Mesendoderm (in vitro differentiated cells): ENCODE data around the gene SPIN1.
A peak's percentile ranks its signal among the peaks of the same experiment; 100 is the strongest.

ENCODE experiments used
- DNase-seq: peaks from one replicate; pipeline ENCODE4 v3.0.0; 2013
- H2AK5ac ChIP-seq: 2 replicates; pipeline ENCODE4 v1.6.1; 2013; ENCODE audit warnings: low read length, inconsistent platforms
- H2BK120ac ChIP-seq: 2 replicates; pipeline ENCODE4 v1.6.1; 2013; ENCODE audit warnings: low read depth, mild to moderate bottlenecking, low read length, moderate library complexity, mixed read lengths
- H2BK15ac ChIP-seq: replicated peaks from 2 replicates; pipeline ENCODE4 v1.6.1; 2013; ENCODE audit warnings: low read depth, mild to moderate bottlenecking, moderate library complexity
- H2BK5ac ChIP-seq: 2 replicates; pipeline ENCODE4 v1.6.1; 2013; ENCODE audit warnings: low read length, inconsistent platforms
- H3K18ac ChIP-seq: 2 replicates; pipeline ENCODE4 v1.6.1; 2013; ENCODE audit warnings: mild to moderate bottlenecking, low read length, mixed read lengths
- H3K23ac ChIP-seq: one replicate; pipeline ENCODE4 v1.6.1; 2013; ENCODE audit warnings: low read length
- H3K27ac ChIP-seq: 2 replicates; pipeline ENCODE4 v1.5.1; 2013; ENCODE audit warnings: low read depth, mild to moderate bottlenecking, inconsistent platforms, low read length, moderate library complexity
- H3K27me3 ChIP-seq: 2 replicates; pipeline ENCODE4 v1.6.1; 2013; ENCODE audit warnings: low read length, control low read depth, mild to moderate bottlenecking, inconsistent platforms; ENCODE audit not compliant: insufficient read depth, poor library complexity
- H3K36me3 ChIP-seq: 2 replicates; pipeline ENCODE4 v1.6.1; 2013; ENCODE audit warnings: low read length, inconsistent platforms; ENCODE audit not compliant: control insufficient read depth, insufficient read depth
- H3K4ac ChIP-seq: one replicate; pipeline ENCODE4 v1.6.1; 2013; ENCODE audit warnings: low read depth, mild to moderate bottlenecking, low read length, moderate library complexity
- H3K4me1 ChIP-seq: 2 replicates; pipeline ENCODE4 v1.6.1; 2013; ENCODE audit warnings: low read depth, low read length, inconsistent platforms; ENCODE audit not compliant: control insufficient read depth
- H3K4me2 ChIP-seq: 2 replicates; pipeline ENCODE4 v1.6.1; 2013; ENCODE audit warnings: low read length
- H3K4me3 ChIP-seq: 2 replicates; pipeline ENCODE4 v1.5.1; 2013; ENCODE audit warnings: mild to moderate bottlenecking, low read length
- H3K56ac ChIP-seq: one replicate; pipeline ENCODE4 v1.6.1; 2013; ENCODE audit warnings: low read length
- H3K79me1 ChIP-seq: 2 replicates; pipeline ENCODE4 v1.6.1; 2013; ENCODE audit warnings: low read length, inconsistent platforms
- H3K79me2 ChIP-seq: 2 replicates; pipeline ENCODE4 v1.6.1; 2013; ENCODE audit warnings: mild to moderate bottlenecking, low read length; ENCODE audit not compliant: control insufficient read depth, insufficient read depth
- H3K9ac ChIP-seq: 2 replicates; pipeline ENCODE4 v1.6.1; 2013; ENCODE audit warnings: low read length, inconsistent platforms
- H4K5ac ChIP-seq: one replicate; pipeline ENCODE4 v1.6.1; 2013; ENCODE audit warnings: low read length
- H4K8ac ChIP-seq: one replicate; pipeline ENCODE4 v1.6.1; 2013; ENCODE audit warnings: low read depth, mild to moderate bottlenecking, control low read depth, low read length, moderate library complexity
- WGBS: extraction: QIAGEN DNeasy Blood & Tissue Kit; methylation state at CpG from one replicate; pipeline ENCODE4 v1.1.7; 2013; ENCODE audit warnings: low lambda C conversion rate, missing lambda C conversion rate; ENCODE audit not compliant: insufficient coverage; ENCODE audit errors: extremely low coverage; 5-methylcytosine and 5-hydroxymethylcytosine counted together

The SPIN1 gene

DNA sequence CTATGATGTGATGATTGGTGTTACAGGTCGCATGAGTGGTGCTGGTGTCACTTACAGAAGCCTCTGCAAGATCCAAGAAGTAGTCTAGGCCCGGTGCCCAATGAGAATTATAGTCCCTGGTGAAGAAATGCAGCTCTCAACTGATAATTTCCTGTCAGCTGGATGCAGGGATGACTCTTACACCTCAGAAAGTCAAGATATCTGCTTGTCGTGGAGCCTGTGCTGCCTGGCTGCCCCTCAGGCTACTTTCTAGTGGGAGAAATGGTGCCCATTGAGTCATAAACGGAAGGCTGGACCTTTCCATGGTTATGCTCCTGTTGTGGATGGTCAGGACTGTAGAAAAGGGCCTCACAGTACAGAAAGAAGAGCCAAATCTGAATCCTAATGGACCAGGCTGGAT, 99.9 kb downstream of the SPIN1 start:
- Histone ChIP-seq H2BK15ac (no peak overlapping the region), H3K79me1 (no peaks in the 10 kb centered on the region), H3K4me2 (no peak overlapping the region), H3K79me2 (no peaks in the 10 kb centered on the region), H4K8ac (no peak overlapping the region), H3K9ac (no peak overlapping the region), H3K36me3 (no peaks in the 10 kb centered on the region), H3K27me3 (no peaks in the 10 kb centered on the region), H3K4me1 (no peaks in the 10 kb centered on the region), H3K56ac (no peak overlapping the region), H3K23ac (no peak overlapping the region), H3K4ac (no peak overlapping the region), H2BK5ac (no peak overlapping the region), H2BK120ac (no peak overlapping the region), H2AK5ac (no peak overlapping the region), H3K27ac (no peak overlapping the region), H3K18ac (no peak overlapping the region), H3K4me3 (no peak overlapping the region), H4K5ac (no peak overlapping the region)
- no peak for DNase-seq
- no CpG with 5 or more reads among the region's 4 CpGs for WGBS

DNA sequence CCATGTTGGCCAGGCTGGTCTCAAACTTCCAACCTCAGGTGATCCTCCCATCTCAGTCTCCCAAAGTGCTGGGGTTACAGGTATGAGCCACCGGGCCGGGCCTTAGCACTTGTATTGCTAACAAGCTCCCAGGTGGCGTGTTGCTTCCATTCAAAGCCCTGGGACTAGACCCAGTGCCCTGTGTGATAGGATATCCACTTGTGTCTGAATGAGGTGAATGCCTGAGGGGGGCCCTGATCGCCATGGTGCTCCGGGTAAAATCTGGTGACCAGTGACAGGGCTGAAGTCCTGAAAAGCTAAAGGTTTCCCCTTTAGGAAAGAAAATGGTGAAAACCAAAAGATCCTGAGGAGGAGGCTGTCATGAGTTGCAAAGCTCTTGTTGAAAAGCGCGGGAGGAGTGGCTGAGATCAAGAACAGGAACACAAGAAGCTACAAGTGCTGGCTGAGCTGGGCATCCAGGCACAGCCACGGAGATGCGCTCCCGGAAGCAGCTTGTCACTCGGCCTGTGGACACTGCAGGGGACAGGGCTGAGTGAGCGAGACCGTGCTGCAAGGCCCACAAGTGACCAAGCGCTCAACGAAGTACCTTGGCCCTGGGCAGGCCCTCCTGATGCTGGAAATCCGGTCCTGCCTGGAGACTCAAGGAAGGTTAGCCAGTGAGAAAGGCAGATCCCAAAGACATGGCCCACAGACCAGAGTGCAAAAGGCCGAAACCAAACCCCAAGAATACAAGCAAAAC, 106.9 kb downstream of the SPIN1 start:
- H3K36me3 ChIP-seq = no peaks in the 10 kb centered on the region
- no peak overlapping the region for H2AK5ac ChIP-seq
- H3K4me2 ChIP-seq = no peak overlapping the region
- H4K5ac ChIP-seq = no peak overlapping the region
- H3K18ac ChIP-seq = no peak overlapping the region
- H3K4me3 ChIP-seq = no peak overlapping the region
- no peak overlapping the region for H2BK5ac ChIP-seq
- no peak overlapping the region for H3K4ac ChIP-seq
- DNase-seq = no peak
- WGBS = no CpG with 5 or more reads among the region's 17 CpGs
- no peak overlapping the region for H4K8ac ChIP-seq
- H2BK15ac ChIP-seq = no peak overlapping the region
- H2BK120ac ChIP-seq = no peak overlapping the region
- H3K56ac ChIP-seq = no peak overlapping the region
- no peaks in the 10 kb centered on the region for H3K27me3 ChIP-seq
- H3K79me2 ChIP-seq = no peaks in the 10 kb centered on the region
- H3K23ac ChIP-seq = no peak overlapping the region
- no peaks in the 10 kb centered on the region for H3K4me1 ChIP-seq
- H3K79me1 ChIP-seq = no peaks in the 10 kb centered on the region
- no peak overlapping the region for H3K9ac ChIP-seq
- no peak overlapping the region for H3K27ac ChIP-seq

DNA sequence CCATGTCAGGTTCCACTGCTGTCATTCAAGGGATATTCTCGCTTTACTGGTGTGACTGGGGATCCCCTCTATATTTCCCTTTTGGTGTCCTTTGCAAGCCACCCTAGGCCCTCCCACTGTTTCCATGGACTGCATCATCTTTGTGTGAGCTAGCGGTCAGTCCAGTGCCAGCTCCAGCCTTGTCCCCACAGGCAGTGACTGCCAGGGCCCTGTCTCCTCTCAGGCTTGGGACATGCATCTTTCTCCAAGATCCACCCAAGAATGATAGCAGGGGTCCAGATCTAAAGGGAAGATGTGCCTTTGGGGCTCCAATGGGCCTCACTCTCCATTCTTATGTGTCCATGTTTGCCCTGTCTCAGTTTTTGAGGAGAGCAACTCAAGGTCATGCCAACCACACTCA, 109.0 kb downstream of the SPIN1 start:
- Histone ChIP-seq H3K56ac (no peak overlapping the region), H2BK120ac (no peak overlapping the region), H3K4me1 (no peaks in the 10 kb centered on the region), H2BK15ac (no peak overlapping the region), H3K9ac (no peak overlapping the region), H3K36me3 (no peaks in the 10 kb centered on the region), H3K4me2 (no peak overlapping the region), H3K27me3 (no peaks in the 10 kb centered on the region), H3K27ac (no peak overlapping the region), H2AK5ac (no peak overlapping the region), H3K18ac (no peak overlapping the region), H3K4ac (no peak overlapping the region), H3K23ac (no peak overlapping the region), H3K4me3 (no peak overlapping the region), H2BK5ac (no peak overlapping the region), H3K79me2 (no peaks in the 10 kb centered on the region), H4K8ac (no peak overlapping the region), H4K5ac (no peak overlapping the region), H3K79me1 (no peaks in the 10 kb centered on the region)
- no peak for DNase-seq
- no CpG with 5 or more reads among the region's 2 CpGs for whole genome bisulfite sequencing

DNA sequence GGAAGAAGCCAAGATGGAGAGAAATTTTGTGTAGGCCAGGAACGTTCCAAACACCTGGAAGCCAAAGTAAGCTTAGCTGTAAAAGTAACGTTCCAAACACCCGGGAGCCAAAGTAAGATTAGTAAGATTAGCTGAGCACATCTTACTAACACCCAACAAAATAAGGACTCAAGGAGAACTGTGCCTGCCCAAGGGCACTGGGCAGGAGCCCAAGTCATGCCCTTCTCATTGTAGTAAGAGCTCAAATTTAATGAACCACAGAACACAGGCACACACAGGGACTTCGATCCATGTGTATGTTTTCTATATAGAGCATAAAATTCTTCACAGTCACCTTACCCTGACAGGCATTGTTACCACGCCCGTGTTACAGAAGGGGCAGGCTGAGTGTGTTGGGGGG, 110.6 kb downstream of the SPIN1 start:
- no peak overlapping the region for H3K4ac ChIP-seq
- no peaks in the 10 kb centered on the region for H3K79me1 ChIP-seq
- H3K23ac ChIP-seq = no peak overlapping the region
- no peak overlapping the region for H4K5ac ChIP-seq
- H3K4me1 ChIP-seq = no peaks in the 10 kb centered on the region
- no peak overlapping the region for H3K56ac ChIP-seq
- no peak overlapping the region for H3K9ac ChIP-seq
- no peak overlapping the region for H3K4me2 ChIP-seq
- no peak overlapping the region for H2AK5ac ChIP-seq
- no peak overlapping the region for H2BK5ac ChIP-seq
- H4K8ac ChIP-seq = no peak overlapping the region
- no peak overlapping the region for H3K27ac ChIP-seq
- no peak overlapping the region for H3K18ac ChIP-seq
- no peak overlapping the region for H2BK15ac ChIP-seq
- no peak overlapping the region for H2BK120ac ChIP-seq
- H3K4me3 ChIP-seq = no peak overlapping the region
- no peaks in the 10 kb centered on the region for H3K36me3 ChIP-seq
- no peaks in the 10 kb centered on the region for H3K79me2 ChIP-seq
- no peaks in the 10 kb centered on the region for H3K27me3 ChIP-seq
- no peak for DNase-seq
- WGBS = no CpG with 5 or more reads among the region's 6 CpGs

DNA sequence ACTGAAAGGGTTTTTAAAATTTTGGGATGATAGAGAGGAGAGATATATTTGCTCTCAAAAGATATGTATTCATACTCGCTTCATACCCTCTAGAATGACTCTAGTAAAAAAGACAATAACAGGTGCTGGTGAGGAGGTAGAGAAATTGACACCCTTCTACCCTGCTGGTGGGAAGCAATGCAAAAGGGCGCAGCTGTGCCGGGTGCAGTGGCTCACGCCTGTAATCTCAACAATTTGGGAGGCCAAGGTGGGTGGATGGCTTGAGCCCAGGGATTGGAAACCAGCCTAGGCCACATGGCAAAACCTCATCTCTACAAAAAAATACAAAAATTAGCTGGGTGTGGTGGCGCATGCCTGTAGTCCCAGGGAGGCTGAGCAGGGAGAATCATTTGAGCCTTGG, 112.8 kb downstream of the SPIN1 start:
- H2AK5ac ChIP-seq = no peak overlapping the region
- H2BK120ac ChIP-seq = no peak overlapping the region
- H3K23ac ChIP-seq = no peak overlapping the region
- H3K56ac ChIP-seq = no peak overlapping the region
- no peak overlapping the region for H4K8ac ChIP-seq
- no peak overlapping the region for H3K9ac ChIP-seq
- no peaks in the 10 kb centered on the region for H3K27me3 ChIP-seq
- H3K79me2 ChIP-seq = no peaks in the 10 kb centered on the region
- H3K4me1 ChIP-seq = no peaks in the 10 kb centered on the region
- no peak overlapping the region for H2BK5ac ChIP-seq
- DNase-seq = no peak
- WGBS = no CpG with 5 or more reads among the region's 5 CpGs
- H3K4me3 ChIP-seq = no peak overlapping the region
- no peak overlapping the region for H4K5ac ChIP-seq
- no peak overlapping the region for H3K18ac ChIP-seq
- no peak overlapping the region for H3K4ac ChIP-seq
- no peak overlapping the region for H3K27ac ChIP-seq
- no peak overlapping the region for H2BK15ac ChIP-seq
- no peaks in the 10 kb centered on the region for H3K36me3 ChIP-seq
- no peak overlapping the region for H3K4me2 ChIP-seq
- H3K79me1 ChIP-seq = no peaks in the 10 kb centered on the region

DNA sequence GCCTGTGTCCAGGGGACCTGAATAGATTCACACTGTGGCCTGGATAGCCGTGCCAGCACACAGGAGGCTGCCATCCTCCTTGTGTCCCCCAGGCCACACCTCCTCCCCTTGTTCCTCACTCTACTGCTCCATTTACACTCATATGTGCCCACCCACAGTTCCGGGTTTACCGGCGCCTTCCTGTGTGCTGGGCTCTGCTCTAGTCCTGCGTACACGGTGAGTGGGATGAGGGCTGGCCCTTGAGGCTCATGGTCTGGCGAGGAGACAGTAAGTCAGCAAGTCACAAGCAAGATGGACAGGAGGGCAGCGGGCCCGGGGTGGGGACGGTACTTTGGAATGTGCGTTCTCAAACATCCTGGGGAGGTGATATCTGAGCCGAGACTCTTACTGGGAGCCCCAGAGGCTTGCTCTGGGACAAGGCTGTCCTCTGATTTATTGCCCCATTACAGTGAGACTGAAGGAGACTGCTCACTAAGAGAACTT, 114.3 kb downstream of the SPIN1 start:
- H3K79me2 ChIP-seq = no peaks in the 10 kb centered on the region
- no peaks in the 10 kb centered on the region for H3K79me1 ChIP-seq
- no peak overlapping the region for H3K27ac ChIP-seq
- H4K8ac ChIP-seq = no peak overlapping the region
- peak; percentile 13 for DNase-seq
- no CpG with 5 or more reads among the region's 12 CpGs for WGBS
- no peaks in the 10 kb centered on the region for H3K36me3 ChIP-seq
- H3K23ac ChIP-seq = no peak overlapping the region
- no peak overlapping the region for H2BK5ac ChIP-seq
- no peak overlapping the region for H3K9ac ChIP-seq
- no peak overlapping the region for H2AK5ac ChIP-seq
- no peak overlapping the region for H3K18ac ChIP-seq
- peak overlapping the region; percentile 1 for H3K56ac ChIP-seq
- no peak overlapping the region for H3K4me3 ChIP-seq
- H3K4ac ChIP-seq = no peak overlapping the region
- no peak overlapping the region for H3K4me2 ChIP-seq
- H3K4me1 ChIP-seq = no peaks in the 10 kb centered on the region
- H3K27me3 ChIP-seq = no peaks in the 10 kb centered on the region
- H4K5ac ChIP-seq = no peak overlapping the region
- no peak overlapping the region for H2BK15ac ChIP-seq
- H2BK120ac ChIP-seq = no peak overlapping the region
